CD4-positive, CD25-positive, alpha-beta regulatory T cell (primary cell): ENCODE results near the gene PUM1. TPM values are rescaled to one million over a fixed set of nuclear protein-coding genes. Genes with fewer than 3 reads are reported as not detected.

Experiments used
- ATAC-seq, 2 donors: fragments of 150-1000 bp; cut with Tn5 transposase; one replicate each; pipeline ENCODE4 v1.10.0; 2021; ENCODE audit warnings: low read depth in 2 of 2, moderate number of reproducible peaks in 2 of 2, moderate library complexity in 1 of 2
- DNase-seq, 3 donors: peaks; one replicate each; pipeline versions ENCODE4 v3.0.0 to v3.0.0-alpha.2; 2012 to 2022; ENCODE audit warnings: mixed read lengths in 1 of 3
- H3K27ac ChIP-seq: one replicate; pipeline ENCODE4 v1.7.0; 2013; ENCODE audit warnings: mild to moderate bottlenecking, low read length; ENCODE audit not compliant: insufficient read depth, poor library complexity, severe bottlenecking
- H3K27me3 ChIP-seq: one replicate; pipeline ENCODE4 v1.7.0; 2013; ENCODE audit warnings: low read length; ENCODE audit not compliant: control insufficient read depth, insufficient read depth
- H3K36me3 ChIP-seq: one replicate; pipeline ENCODE4 v1.7.0; 2013; ENCODE audit warnings: mild to moderate bottlenecking, low read length, moderate library complexity; ENCODE audit not compliant: control insufficient read depth, insufficient read depth
- H3K4me1 ChIP-seq: 2 replicates; pipeline ENCODE4 v1.7.0; 2013; ENCODE audit warnings: mild to moderate bottlenecking, low read length; ENCODE audit not compliant: insufficient read depth, control insufficient read depth, poor library complexity, severe bottlenecking
- H3K4me3 ChIP-seq: one replicate; pipeline ENCODE4 v1.7.0; 2013; ENCODE audit warnings: low read depth, mild to moderate bottlenecking, low read length, moderate library complexity
- H3K9me3 ChIP-seq, 2 experiments: 1 replicate in 1 of 2; 2 replicates in 1 of 2; pipeline ENCODE4 v1.7.0; 2013; ENCODE audit warnings: low read length in 2 of 2, mild to moderate bottlenecking in 1 of 2, moderate library complexity in 1 of 2; ENCODE audit not compliant: control insufficient read depth in 2 of 2
- H3K27ac Mint-ChIP-seq, 3 donors: one replicate each; pipeline ENCODE4 v1.8.0; 2020 to 2022; ENCODE audit warnings: mild to moderate bottlenecking in 3 of 3, mixed read lengths in 3 of 3, moderate library complexity in 2 of 3
- H3K27me3 Mint-ChIP-seq: one replicate; pipeline ENCODE4 v1.8.0; 2022; ENCODE audit warnings: mild to moderate bottlenecking, mixed read lengths
- H3K36me3 Mint-ChIP-seq: one replicate; pipeline ENCODE4 v1.8.0; 2020; ENCODE audit warnings: mixed read lengths
- H3K4me1 Mint-ChIP-seq, 4 donors: one replicate each; pipeline ENCODE4 v1.8.0; 2020 to 2022; ENCODE audit warnings: mixed read lengths in 4 of 4, mild to moderate bottlenecking in 1 of 4
- H3K4me3 Mint-ChIP-seq, 4 donors: one replicate each; pipeline ENCODE4 v1.8.0; 2020 to 2022; ENCODE audit warnings: mild to moderate bottlenecking in 4 of 4, mixed read lengths in 4 of 4, moderate library complexity in 3 of 4
- H3K9me3 Mint-ChIP-seq, 7 donors: one replicate each; pipeline ENCODE4 v1.8.0; 2020 to 2022; ENCODE audit warnings: mixed read lengths in 7 of 7, mild to moderate bottlenecking in 3 of 7, moderate library complexity in 2 of 7
- polyA plus RNA-seq, 4 donors: library from polyadenylated mRNA; unstranded; fragments of 300-500 nt; fragmentation: Illumina TruSeq; gene quantifications; one replicate each; pipeline ENCODE4 v1.2.3, GENCODE V29; 2021
- total RNA-seq: library from RNA; stranded (reverse); gene quantifications from one replicate; pipeline ENCODE4 v1.2.3, GENCODE V29; 2022

PUM1 gene
- total and polyA plus RNA-seq, 5 donors from 2014 or later: 108 to 283 (median 136) TPM

DNA sequence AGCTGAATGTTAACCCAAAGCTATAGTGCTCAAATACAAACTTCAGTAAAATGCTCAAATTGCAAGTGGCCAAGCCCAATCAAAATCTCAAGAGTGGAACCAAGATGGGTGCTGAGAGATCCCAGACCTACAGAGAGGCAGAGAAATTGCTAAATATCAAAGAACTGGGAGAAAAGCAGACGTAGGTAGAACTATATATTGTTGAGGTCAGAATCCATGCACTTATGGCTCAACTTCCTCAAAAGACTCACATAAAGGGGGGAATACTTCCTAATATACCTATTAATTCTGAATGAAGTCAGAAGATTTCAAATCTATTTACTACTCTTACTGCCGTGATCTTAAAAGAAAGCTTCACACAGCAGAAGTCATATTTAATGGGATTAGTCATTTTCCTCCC is 65.2 kb downstream of the PUM1 start:
- H3K4me3 ChIP-seq: no peak overlapping the region
- peaks cover 69% of the 10 kb centered on the region for H3K36me3 ChIP-seq
- DNase-seq: no peak
- H3K9me3 ChIP-seq: no peaks in the 10 kb centered on the region
- no peaks in the 10 kb centered on the region for H3K27me3 Mint-ChIP-seq
- H3K4me1 ChIP-seq: peaks cover 7% of the 10 kb centered on the region
- H3K36me3 Mint-ChIP-seq: peaks cover 66% of the 10 kb centered on the region
- no peak overlapping the region for H3K27ac ChIP-seq
- no peaks in the 10 kb centered on the region for H3K27me3 ChIP-seq
- H3K9me3 Mint-ChIP-seq: peaks cover 0 to 1% (median 0%) of the 10 kb centered on the region in 7 donors
- peak overlapping the region in 2 of 3 donors; percentile 18 to 26 for H3K27ac Mint-ChIP-seq
- no peak for ATAC-seq
- H3K4me1 Mint-ChIP-seq: peaks cover 48 to 81% (median 72%) of the 10 kb centered on the region in 4 donors
- H3K4me3 Mint-ChIP-seq: peak overlapping the region in 1 of 4 donors; percentile 54

GRCh38 chr1:30998887-30999286 is 66.6 kb downstream of the PUM1 start:
- Mint-ChIP-seq H3K4me3 (no peak overlapping the region), H3K4me1 (peaks cover 43 to 79% (median 66%) of the 10 kb centered on the region in 4 donors), H3K27ac (peak overlapping the region in 2 of 3 donors; percentile 14 to 75), H3K36me3 (peaks cover 63% of the 10 kb centered on the region), H3K27me3 (no peaks in the 10 kb centered on the region), H3K9me3 (no peaks in the 10 kb centered on the region)
- ATAC-seq (no peak), DNase-seq (no peak)
- no peak overlapping the region for H3K4me3 ChIP-seq
- peaks cover 7% of the 10 kb centered on the region for H3K4me1 ChIP-seq
- no peak overlapping the region for H3K27ac ChIP-seq
- H3K9me3 ChIP-seq: no peaks in the 10 kb centered on the region
- peaks cover 69% of the 10 kb centered on the region for H3K36me3 ChIP-seq
- no peaks in the 10 kb centered on the region for H3K27me3 ChIP-seq

DNA sequence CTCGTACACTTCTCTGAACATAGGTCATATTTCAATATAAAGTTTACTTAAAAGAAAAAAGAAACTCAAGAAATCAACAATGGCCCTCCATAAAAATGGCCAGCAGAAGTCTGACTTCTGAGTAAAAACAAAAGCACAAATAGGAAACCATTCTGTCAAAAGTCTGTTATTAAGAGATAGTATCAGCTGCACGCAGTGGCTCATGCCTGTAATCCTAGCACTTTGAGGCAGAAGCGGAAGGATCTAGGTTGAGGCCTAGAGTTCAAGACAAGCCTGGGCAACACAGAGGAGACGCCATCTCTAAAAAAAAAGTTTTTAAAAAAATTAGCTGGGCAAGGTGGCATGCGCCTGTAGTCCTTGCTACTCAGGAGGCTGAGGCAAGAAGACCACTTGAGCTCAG is 67.3 kb downstream of the PUM1 start:
- no peaks in the 10 kb centered on the region for H3K9me3 ChIP-seq
- H3K4me3 Mint-ChIP-seq: peak overlapping the region; percentile 21 to 53 (median 38)
- H3K36me3 ChIP-seq: peaks cover 62% of the 10 kb centered on the region
- ATAC-seq: no peak
- no peaks in the 10 kb centered on the region for H3K27me3 ChIP-seq
- DNase-seq: peak in 1 of 3 donors; percentile 29
- no peak overlapping the region for H3K4me3 ChIP-seq
- peaks cover 7% of the 10 kb centered on the region for H3K4me1 ChIP-seq
- H3K4me1 Mint-ChIP-seq: peaks cover 43 to 76% (median 63%) of the 10 kb centered on the region in 4 donors
- H3K9me3 Mint-ChIP-seq: no peaks in the 10 kb centered on the region
- H3K27me3 Mint-ChIP-seq: no peaks in the 10 kb centered on the region
- H3K27ac Mint-ChIP-seq: peak overlapping the region; percentile 32 to 75 (median 56)
- H3K27ac ChIP-seq: no peak overlapping the region
- H3K36me3 Mint-ChIP-seq: peaks cover 64% of the 10 kb centered on the region

- peaks cover 64% of the 10 kb centered on the region for H3K36me3 ChIP-seq
- H3K36me3 Mint-ChIP-seq: peaks cover 61% of the 10 kb centered on the region
- no peaks in the 10 kb centered on the region for H3K27me3 ChIP-seq
- H3K4me3 Mint-ChIP-seq: peak overlapping the region in 3 of 4 donors; percentile 46 to 53 (median 53)
- H3K4me3 ChIP-seq: no peak overlapping the region
- H3K9me3 Mint-ChIP-seq: no peaks in the 10 kb centered on the region
- H3K4me1 Mint-ChIP-seq: peaks cover 49 to 77% (median 62%) of the 10 kb centered on the region in 4 donors
- ATAC-seq: no peak
- peaks cover 7% of the 10 kb centered on the region for H3K4me1 ChIP-seq
- no peak overlapping the region for H3K27ac ChIP-seq
- no peaks in the 10 kb centered on the region for H3K27me3 Mint-ChIP-seq
- DNase-seq: no peak
- peak overlapping the region; percentile 42 to 75 (median 56) for H3K27ac Mint-ChIP-seq
- no peaks in the 10 kb centered on the region for H3K9me3 ChIP-seq
Observed at GRCh38 chr1:30997463-30998057, 68.0 kb downstream of the PUM1 start.

DNA sequence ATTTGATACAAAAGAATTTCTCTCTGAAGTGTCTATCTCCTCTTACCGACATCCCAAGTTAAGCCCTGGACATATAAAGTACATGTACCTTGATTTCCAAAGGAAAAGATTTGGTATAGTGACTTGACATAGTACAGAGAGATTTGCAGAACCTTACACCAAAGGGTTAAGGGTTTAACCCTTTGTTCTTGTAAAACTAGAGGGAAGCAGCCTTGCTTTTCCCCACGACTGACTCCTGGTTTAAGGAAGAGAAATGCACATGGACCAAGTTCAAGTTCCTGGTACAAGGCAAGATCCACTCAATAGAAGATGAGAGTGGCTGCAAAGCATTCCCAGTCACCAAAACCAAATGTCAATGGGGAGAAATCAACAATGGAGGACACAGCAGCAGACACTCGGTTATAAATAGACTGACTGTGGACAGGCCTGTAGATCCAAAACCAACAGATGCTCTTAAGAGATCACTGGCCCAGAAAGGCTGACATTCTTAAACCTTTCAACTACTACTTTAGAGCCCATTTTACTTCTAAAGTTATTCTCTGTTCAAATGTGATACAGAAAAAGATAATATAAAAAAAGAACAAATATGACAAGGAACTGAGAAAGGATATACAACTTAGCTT is 69.4 kb downstream of the PUM1 start:
- Mint-ChIP-seq H3K27ac (peak overlapping the region in 2 of 3 donors; percentile 52 to 60), H3K27me3 (no peaks in the 10 kb centered on the region), H3K36me3 (peaks cover 61% of the 10 kb centered on the region), H3K4me3 (peak overlapping the region in 1 of 4 donors; percentile 3), H3K9me3 (no peaks in the 10 kb centered on the region), H3K4me1 (peaks cover 52 to 82% (median 64%) of the 10 kb centered on the region in 4 donors)
- Histone ChIP-seq H3K36me3 (peaks cover 67% of the 10 kb centered on the region), H3K27ac (no peak overlapping the region), H3K27me3 (no peaks in the 10 kb centered on the region), H3K4me1 (peaks cover 4% of the 10 kb centered on the region), H3K4me3 (no peak overlapping the region), H3K9me3 (no peaks in the 10 kb centered on the region)
- ATAC-seq (no peak), DNase-seq (no peak)

DNA sequence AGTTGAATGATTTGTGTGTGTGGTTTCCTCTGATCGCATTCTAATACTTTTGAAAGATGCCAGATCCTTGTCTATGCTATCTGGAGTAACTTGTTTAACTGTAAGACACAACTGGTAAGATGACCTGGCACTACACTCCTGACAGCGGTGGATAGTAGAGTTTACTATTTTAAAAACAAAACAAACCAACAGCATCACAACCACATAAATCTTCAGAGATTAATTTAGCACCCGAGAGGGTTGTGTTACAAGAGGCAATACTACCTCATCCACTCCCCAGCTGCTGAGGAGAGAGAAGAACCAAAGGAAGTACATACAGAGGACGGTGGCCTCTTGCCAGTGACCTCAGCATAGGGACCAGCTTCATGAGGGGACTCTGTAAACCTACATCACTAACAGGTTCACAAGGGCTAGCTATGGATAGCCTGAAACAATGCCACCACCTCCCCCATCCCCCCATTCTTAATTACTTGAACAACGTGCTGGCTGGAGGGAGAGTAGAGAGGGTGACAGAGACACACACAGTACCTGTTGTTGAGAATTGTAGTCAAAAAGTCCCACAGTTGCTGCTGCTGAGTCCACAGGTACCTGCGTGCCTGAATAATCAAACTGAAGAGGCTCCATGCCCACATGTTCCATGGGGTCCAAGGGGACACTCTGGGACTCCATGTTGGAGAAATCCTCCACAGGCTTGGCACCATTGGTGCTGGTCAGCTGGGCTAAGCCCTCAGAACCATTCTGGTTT is 73.5 kb downstream of the PUM1 start:
- Mint-ChIP-seq H3K27me3 (no peaks in the 10 kb centered on the region), H3K36me3 (peaks cover 64% of the 10 kb centered on the region)
- peaks cover 12% of the 10 kb centered on the region for H3K4me1 ChIP-seq

GRCh38 chr1:30990591-30990990 is 74.9 kb downstream of the PUM1 start:
- Mint-ChIP-seq H3K27ac (peak overlapping the region in 1 of 3 donors; percentile 51), H3K36me3 (peaks cover 54% of the 10 kb centered on the region), H3K9me3 (no peaks in the 10 kb centered on the region), H3K4me1 (peaks cover 51 to 84% (median 66%) of the 10 kb centered on the region in 4 donors), H3K27me3 (no peaks in the 10 kb centered on the region), H3K4me3 (peak overlapping the region in 1 of 4 donors; percentile 14)
- H3K27me3 ChIP-seq: no peaks in the 10 kb centered on the region
- H3K27ac ChIP-seq: no peak overlapping the region
- peaks cover 12% of the 10 kb centered on the region for H3K4me1 ChIP-seq
- no peaks in the 10 kb centered on the region for H3K9me3 ChIP-seq
- peaks cover 55% of the 10 kb centered on the region for H3K36me3 ChIP-seq
- H3K4me3 ChIP-seq: no peak overlapping the region
- no peak for ATAC-seq
- DNase-seq: no peak

More for the DNA sequence above, 73.5 kb downstream of the PUM1 start:
- DNase-seq (no peak), ATAC-seq (no peak)
- Mint-ChIP-seq H3K4me3 (peak overlapping the region in 1 of 4 donors; percentile 48), H3K9me3 (no peaks in the 10 kb centered on the region), H3K27ac (peak overlapping the region in 1 of 3 donors; percentile 60), H3K4me1 (peaks cover 64 to 85% (median 75%) of the 10 kb centered on the region in 4 donors)
- Histone ChIP-seq H3K9me3 (no peaks in the 10 kb centered on the region), H3K4me3 (no peak overlapping the region), H3K27me3 (no peaks in the 10 kb centered on the region), H3K36me3 (peaks cover 64% of the 10 kb centered on the region), H3K27ac (no peak overlapping the region)
